NCI-H1105 treated with DMSO at 0.1 percent for 48 hours (cell line): ENCODE data around the gene FKBP1B.
A peak's percentile ranks its signal among the peaks of the same experiment; 100 is the strongest.
"Not testable (repeated sequence)": the region's sequence is repeated elsewhere in the genome, so short reads cannot be mapped to it uniquely, and the experiment has no call there.

ENCODE experiments used
- DNase-seq: peaks from one replicate; lab custom pipeline; 2025; lab: John Stamatoyannopoulos, UW

Gene FKBP1B

DNA sequence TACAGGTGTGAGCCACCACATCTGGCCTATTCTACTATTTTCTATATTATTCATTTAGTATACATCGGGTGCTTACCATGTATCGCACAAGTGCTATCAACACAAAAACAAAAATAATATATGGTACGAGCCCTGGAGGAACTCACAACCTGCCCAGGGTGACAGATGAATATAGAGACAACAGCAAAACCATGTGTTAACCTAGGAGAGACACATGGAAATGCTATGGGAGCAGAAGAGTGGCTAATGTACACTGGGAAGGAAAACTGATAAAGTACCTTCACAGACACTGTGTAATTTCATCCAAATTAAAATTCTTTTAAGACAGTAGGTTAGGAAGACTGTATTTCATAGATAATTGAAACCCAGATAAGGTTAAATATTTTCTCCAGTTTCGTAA lies 22.7 kb downstream of the FKBP1B start:
- no peak for DNase-seq

DNA sequence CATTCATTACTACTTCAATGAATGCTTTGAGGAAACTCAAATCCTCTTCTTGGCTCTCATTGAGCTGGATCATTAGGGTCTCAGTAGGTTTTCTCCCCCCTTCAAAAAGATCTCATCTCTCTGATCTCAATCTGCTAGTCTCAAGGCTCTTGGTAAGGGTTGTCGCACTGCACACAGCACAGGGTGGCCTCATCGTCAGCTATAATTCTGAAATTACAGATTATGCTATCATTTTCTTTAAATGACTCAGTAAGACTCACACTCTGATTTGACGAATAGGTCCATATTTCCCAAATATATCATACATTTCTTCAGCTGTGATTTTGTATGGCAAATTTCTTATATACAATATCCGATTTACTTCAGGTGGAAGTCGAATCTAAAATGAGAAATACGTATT lies 24.3 kb downstream of the FKBP1B start:
- DNase-seq: no peak

DNA sequence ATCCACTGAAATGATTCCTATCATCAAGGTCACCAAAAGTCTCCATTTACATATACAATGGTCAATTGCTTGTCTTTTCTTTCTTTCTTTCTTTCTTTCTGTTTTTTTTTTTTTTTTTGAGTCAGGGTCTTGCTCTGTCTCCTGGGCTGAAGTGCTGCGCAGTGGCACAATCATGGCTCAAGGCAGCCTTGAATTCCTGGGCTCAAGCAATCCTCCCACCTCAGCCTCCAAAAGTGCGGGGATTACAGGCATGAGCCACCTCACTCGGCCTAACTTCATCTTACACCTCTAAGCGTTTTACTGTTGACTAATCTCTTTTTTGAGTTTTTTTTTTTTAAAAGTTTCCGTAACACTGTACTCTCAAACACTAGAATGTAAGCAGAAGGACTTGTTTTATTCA lies 25.7 kb downstream of the FKBP1B start:
- no peak for DNase-seq

DNA sequence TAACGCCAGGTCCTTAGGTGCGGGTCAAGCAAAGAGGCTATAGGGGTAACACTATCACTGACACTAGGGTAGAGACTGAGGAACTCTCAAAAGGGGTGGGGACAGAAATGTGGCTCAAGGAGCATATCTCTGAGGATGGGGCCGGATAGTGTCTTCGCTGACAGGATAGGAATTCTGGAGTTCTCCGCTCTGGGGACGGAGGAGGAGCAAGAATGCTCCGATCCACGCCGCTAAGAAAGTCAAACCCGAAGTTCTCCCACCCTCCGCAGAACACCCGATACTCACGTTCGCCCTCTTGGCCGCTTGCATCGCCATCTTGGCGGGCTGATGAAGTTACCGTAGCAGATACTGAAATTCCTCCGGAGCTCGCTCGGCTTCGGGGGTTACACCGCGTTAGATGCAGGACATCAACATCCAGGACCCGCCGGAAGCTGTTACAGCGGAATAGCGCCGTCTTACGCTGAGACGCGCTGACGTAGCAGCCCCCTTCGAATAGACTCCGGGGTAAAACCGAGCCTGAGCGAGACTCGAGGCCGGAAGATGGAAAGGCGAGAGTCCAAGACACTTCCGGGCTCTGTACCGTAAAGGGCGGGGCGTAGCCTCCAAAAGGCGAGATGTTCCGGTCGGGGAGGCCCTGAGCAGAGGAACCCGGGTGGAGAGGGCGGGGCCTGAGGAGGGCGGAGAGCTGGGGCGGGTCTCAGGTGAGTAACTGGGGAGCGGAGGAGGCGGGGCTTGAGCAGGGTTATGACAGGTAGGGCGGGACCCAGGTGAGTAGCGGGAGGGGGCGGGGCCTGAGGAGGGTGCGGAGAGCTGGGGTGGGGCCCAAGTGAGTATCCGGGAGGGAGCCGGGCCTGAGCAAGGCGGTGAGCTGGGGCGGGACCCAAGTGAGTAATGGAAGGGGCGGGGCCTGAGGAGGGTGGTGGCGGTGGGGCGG lies 26.6 kb downstream of the FKBP1B start, which contains the start of gene SF3B6:
SF3B6 (minus strand) TSS at position 412 of the 934 bp plus-strand sequence; CDS start at position 315, 97 bp downstream.
- peak; percentile 98 for DNase-seq

DNA sequence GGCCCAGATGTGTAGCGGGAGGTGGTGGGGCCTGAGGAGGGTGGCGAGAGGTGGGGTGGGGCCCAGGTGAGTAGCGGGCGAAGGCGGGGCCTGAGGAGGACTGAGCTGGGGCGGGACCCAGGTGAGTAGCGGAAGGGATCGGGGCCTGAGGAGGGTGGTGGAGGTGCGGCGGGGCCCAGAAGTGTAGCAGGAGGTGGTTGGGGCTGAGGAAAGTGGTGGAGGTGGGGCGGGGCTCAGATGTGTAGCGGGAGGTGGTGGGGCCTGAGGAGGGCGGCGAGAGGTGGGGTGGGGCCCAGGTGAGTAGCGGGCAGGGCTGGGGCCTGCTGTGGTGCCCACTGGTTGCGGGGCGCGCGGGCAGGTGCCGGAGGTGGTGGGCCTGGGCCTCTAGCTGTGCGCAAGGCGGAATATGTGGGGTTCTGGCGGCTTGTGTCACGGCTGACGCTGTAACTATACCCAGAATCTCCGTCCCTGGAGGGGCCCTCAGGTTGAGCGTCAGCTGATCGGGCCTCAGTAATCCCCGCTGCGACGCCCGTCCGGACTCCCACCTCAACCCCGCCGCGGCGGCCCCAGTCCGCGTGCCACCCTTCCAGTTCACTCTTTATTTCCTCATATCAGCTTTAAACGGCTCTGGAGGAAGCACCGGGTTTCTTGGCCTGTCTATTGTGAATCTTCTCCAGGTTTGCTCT lies 27.5 kb downstream of the FKBP1B start:
- DNase-seq: peak; percentile 37

DNA sequence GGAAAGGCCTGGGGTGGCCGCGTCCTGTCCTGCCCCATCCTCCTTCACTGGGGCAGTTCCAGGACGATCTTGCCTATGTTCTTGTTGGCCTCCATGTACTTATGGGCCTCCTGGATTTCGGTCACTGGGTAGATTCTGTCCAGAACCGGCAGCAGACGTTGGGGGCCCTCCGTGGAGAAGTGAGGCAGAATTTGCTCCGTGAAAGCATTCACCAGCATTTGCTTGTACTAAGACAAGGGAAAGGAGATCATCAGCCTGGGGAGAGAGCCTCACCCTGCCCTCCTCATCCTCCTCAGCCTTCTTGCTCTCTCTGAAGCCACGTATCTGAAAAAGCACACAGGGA lies 28.0 kb downstream of the FKBP1B start:
- no peak for DNase-seq

DNA sequence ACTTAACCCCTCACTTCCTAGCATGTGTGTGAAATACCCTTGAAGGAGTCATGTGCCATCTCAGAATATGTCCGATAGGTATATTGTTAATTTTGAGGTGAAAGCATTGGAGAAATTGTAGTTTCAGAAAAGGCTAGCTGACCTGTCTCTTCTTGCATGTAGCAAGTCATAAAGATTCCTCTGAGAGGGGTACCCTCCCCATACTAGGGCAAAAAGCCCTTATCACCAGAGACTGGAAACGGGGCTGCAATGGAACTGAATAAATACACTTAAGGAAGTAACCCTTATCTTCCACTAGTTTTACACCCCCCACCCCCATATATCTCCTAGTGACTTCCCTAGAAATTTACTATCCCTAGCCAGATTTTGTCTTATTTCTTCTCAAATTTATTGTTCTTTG lies 28.3 kb downstream of the FKBP1B start:
- DNase-seq: no peak

DNA sequence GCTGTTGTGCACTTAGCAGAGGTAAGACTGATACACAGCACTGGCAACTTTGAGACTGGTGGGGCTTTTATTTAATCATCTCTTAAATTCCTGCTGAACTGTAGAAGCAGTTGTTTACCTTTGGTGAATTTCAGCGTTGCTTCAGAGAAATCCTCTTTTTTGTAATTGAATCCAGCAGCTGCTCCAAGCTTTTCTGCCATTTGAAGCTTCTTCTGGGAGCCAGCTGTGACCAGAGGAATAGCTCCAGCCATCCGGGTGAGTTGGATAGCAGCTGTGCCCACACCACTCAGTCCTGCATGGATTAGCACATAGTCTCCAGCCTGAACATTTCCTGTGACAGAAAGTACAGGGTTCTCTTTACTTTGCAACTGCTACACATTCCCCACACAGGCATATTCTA lies 31.2 kb downstream of the FKBP1B start:
- DNase-seq: no peak

DNA sequence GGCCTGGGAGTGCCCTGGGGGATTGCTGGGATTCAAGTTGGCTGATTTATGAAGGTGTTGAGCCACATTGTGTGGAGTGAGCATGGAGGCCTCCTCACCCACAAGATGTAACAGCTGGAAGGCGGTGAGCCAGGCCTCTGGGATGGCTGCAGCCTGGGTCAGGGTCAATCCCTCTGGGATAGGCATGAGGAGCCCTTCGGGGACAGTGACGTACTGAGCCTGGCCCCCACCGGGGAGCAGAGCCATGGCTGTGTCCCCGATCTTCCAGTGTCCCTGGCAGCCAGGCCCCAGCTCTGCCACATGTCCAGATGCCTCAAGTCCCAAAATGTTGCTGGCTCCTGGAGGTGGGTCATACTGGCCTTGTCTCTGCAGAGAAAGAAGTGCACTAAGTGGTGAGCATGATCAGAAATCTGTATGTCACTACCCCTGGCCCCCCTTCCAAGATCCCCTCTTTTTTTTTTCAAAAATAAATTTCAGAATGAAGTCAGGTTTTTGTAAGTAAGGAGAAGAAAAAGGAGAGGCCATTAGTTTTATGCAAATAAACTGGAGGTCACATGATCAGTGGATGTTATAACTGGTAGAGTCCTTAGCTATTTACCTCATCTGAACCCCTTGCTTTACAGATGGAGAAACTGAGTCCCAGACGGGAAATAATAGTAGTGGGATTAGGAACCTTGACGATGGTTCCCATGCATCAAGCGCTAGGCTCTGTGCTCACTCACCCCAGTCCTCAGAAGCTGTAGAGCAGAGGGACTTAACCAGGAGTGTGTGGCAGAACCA lies 33.4 kb downstream of the FKBP1B start:
- DNase-seq: no peak

DNA sequence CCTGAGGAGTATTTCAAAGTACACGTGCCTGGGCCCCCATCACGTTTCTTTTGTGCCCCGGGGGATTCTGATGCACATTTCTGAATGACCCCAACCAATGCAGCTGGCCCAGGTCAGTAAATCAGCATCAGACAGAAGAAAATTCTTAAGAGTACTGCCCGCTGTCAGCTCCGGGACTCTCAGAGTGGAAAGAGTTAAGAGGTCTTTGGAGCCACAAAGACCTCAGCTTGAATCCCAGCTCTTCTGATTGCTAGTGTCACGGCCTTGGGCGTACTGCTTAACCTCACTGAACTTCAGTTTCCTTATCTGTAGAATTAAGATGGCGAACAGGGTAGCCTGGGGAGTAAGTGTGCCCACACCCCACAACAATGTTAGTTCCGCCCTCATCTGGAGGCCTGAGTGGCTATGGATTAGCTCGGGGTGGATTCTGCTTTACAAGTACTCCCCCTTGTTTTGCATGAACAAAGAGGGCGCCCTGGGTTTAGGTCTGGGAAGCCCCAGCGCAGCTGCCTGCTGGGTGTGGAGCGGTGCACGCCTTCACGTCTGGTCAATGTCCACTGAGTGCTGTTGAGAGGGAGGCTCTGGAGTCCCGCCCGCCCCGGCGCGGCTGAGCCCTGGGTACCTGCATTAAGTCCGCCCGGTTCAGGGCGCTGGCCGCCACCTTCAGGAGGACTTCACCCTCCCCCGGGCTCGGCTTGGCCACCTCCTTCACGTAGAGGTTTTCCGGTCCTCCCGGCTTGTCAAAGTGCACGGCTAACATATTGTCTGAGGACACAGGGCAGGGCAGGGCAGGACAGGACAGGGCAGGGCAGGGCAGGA lies 34.2 kb downstream of the FKBP1B start:
- peak; percentile 80 for DNase-seq

DNA sequence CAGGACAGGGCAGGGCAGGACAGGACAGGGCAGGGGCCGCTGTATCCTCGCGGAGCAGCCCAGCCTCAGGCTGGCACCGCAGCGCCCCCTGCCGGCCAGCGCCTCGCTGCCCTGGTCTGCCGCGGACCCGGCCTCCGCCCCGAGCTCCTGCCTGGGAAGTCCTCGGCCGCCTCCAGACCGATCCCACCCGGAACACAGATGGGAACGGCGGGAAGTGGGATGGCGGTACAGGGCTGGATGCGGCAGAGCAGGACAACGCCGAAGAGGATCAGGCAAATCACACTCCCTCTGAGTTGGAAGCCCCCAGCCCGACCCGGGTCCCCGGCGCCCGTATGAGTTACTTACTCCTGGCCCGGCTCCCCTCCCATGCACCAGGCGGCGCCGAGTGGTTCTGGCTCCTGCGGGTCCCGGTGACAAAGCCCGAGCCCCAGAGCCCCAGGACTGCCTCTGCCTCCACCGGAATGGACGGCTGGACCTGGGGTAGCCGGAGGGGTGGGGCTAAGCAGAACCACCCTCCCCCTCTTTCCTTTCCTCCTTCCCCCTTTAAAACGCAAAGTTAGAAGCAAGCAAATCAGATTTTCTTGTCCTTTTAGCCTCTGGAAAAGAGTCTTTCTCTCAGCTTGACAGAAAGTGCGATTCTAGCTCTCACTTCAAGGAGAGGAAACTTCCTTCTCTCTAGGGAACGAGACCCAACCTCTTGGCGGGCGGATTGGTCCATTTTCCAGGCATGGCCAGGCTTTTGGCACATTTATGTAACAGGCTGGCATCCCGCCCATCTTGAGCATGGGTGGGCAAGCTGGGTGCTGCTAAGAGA lies 35.1 kb downstream of the FKBP1B start, which contains the start of gene TP53I3:
TP53I3 (minus strand) TSS at position 449 of the 814 bp plus-strand sequence. CDS start 508 bp downstream, outside the sequence.
- DNase-seq: peak; percentile 85

DNA sequence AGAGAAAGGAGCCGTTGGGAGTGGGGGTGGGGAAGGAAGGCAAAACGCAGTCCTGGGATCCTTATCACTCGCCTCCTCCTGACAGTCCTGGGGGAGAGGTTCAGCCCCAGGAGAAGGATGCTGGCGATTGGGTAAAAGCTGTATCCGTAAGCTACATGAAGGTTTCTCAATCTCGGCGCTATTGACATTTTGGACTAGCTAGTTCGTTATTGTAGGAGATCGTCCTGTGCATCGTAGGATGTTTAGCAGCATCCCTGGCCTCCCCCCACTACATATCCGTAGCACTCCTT lies 35.6 kb downstream of the FKBP1B start:
- DNase-seq: no peak

DNA sequence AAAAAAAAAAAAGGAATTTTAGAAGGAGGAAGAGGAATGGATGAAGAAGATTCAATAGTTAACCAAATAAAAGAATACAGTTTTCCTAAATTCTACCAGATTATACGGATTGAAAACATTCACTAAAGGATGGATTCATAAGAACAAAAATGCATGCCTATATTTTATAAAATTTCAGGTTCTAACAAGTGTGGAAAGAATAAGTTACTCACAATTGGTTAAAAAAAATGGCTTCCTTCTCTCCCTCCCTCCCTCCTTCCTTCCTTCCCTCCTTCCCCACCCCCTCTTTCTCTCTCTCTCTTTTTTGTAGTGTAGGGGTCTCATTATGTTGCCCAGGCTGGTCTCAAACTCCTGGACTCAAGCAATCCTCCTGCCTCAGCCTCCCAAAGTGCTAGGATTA lies 36.7 kb downstream of the FKBP1B start:
- DNase-seq: no peak

DNA sequence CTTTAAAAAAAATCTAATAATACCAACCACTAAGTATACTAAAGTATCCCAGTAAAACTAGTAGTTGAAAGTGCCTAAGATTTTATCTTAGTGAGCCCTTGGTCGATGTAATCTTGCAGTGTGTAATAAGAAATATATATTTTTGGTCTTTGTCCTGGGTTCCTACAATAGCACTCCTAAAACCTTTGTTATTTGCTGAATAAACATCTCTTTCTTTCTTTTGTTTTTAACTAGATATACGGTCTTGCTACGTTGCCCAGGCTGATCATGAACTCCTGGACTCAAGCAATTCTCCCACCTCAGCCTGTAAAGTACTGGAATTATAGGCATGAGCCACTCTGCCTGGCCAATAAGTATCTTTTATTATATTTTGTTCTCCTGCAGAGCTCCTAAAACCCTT lies 37.5 kb downstream of the FKBP1B start:
- DNase-seq: no peak

DNA sequence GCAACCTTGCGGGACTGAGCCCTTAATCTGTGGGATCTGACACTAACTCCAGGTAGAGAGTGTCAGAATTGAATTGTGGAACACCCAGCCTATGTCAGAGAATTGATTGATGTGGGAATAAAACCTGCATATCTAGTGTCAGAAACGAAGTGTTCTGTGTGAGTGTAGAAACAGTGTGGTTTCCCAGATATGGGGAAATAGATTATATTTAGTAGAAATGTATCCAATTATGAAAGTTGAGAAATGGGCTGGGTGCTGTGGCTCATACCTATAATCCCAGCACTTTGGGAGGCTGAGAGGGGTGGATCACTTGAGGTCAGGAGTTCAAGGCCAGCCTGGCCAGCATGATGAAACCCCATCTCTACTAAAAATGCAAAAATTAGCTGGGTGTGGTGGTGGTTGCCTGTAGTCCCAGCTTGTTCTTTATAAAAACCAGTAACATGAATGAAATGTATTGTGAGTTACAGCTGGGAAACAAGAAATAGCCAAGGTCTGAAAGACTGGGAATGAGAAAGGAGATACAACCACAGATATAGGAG lies 39.3 kb downstream of the FKBP1B start:
- DNase-seq: no peak

DNA sequence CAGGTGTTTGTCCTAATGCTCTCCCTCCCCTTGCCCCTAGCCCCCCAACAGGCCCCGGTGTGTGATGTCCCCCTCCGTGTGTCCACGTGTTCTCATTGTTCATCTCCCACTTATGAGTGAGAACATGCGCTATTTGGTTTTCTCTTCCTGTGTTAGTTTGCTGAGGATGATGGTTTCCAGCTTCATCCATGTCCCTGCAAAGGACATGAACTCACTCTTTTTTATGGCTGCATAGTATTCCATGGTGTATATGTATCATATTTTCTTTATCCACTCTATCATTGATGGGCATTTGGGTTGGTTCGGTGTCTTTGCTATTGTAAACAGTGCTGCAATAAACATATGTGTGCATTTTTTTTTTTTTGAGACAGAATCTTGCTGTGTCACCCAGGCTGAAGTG lies 43.7 kb downstream of the FKBP1B start:
- not testable (repeated sequence) for DNase-seq

DNA sequence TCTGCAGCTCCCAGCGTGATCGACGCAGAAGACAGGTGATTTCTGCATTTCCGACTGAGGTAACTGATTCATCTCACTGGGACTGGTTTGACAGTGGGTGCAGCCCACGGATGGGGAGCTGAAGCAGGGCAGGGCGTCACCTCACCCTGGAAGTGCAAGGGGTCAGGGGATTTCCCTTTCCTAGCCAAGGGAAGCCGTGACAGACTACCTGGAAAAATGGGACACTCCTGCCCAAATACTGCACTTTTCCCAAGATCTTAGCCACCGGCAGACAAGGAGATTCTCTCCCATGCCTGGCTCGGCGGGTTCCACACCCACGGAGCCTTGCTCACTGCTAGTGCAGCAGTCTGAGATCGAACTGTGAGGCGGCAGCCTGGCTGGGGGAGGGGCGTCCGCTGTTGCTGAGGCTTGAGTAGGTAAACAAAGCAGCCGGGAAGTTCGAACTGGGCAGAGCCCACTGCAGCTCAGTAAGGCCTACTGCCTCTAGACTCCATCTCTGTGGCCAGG lies 45.7 kb downstream of the FKBP1B start:
- DNase-seq: not testable (repeated sequence)

DNA sequence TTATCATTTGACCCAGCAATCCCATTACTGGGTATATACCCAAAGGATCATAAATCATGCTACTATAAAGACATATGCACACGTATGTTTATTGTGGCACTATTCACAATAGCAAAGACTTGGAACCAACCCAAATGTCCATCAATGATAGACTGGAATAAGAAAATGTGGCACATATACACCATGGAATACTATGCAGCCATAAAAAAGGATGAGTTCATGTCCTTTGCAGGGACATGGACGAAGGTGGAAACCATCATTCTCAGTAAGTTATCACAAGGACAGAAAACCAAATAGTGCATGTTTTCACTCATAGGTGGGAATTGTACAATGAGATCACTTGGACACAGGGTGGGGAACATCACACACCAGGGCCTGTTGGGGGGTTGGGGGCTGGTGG lies 51.2 kb downstream of the FKBP1B start:
- not testable (repeated sequence) for DNase-seq

DNA sequence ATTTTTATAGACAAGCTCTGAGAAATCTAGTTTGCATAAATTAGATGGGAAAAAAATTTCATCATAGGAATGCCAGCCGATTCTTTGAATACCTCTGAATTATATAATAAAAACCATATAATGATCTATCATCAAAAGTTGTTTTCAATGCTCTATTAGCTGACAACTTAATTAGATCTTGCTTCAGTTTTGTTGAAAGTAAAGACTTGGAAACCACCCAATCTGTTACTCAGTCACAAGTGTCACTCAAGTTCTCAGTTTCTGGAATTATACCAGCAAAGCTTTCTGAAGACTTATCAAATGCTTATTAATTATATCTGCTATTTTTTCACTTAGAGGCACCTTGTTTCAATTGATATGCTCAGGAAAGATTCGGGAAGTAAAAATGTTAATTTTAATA lies 52.5 kb downstream of the FKBP1B start:
- no peak for DNase-seq

DNA sequence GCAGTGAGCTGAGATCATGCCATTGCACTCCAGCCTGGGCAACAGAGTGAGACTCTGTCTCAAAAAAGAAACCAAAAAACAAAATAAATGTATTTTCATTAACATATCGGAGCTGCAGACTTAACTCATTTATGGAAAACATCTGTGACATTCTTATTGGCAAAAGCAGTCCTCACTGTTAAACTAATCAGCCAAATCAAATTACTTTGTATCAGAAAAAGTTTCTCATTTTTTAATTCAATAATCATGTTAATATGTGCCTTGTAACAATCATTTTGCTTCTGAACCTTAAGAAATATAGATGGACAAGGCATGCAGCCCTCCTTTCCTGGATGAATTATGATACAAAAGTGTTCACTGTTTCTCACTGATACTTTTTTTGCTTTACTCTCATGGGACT lies 53.1 kb downstream of the FKBP1B start:
- no peak for DNase-seq
